ENCODE measurements around the gene DRAXIN.

DRAXIN gene

GRCh38 chr1:11646317-11646716, 45.2 kb upstream of the DRAXIN start:
- no peak for DNase-seq (ENCODE audit: low read depth in 2 of 2)
- TF ChIP-seq CTCF (IDR thresholded peaks at IDR 0.05; ENCODE audit: low read depth, low read length): no peak
- no peak overlapping the region for H3K4me3 ChIP-seq (replicated peaks in 1 of 2; ENCODE audit: low read depth in 2 of 2, low read length in 2 of 2)

GRCh38 chr1:11647333-11647732, 44.2 kb upstream of the DRAXIN start:
- no peak overlapping the region for H3K4me3 ChIP-seq (replicated peaks in 1 of 2; ENCODE audit: low read depth in 2 of 2, low read length in 2 of 2)
- TF ChIP-seq CTCF (IDR thresholded peaks at IDR 0.05; ENCODE audit: low read depth, low read length): no peak
- no peak for DNase-seq (ENCODE audit: low read depth in 2 of 2)

GRCh38 chr1:11648039-11648438, 43.5 kb upstream of the DRAXIN start:
- no peak for TF ChIP-seq CTCF (IDR thresholded peaks at IDR 0.05; ENCODE audit: low read depth, low read length)
- DNase-seq (ENCODE audit: low read depth in 2 of 2): no peak
- no peak overlapping the region for H3K4me3 ChIP-seq (replicated peaks in 1 of 2; ENCODE audit: low read depth in 2 of 2, low read length in 2 of 2)

GRCh38 chr1:11648732-11649158, 42.8 kb upstream of the DRAXIN start:
- no peak overlapping the region for H3K4me3 ChIP-seq (replicated peaks in 1 of 2; ENCODE audit: low read depth in 2 of 2, low read length in 2 of 2)
- no peak for TF ChIP-seq CTCF (IDR thresholded peaks at IDR 0.05; ENCODE audit: low read depth, low read length)
- DNase-seq (ENCODE audit: low read depth in 2 of 2): no peak

GRCh38 chr1:11649237-11649623, 42.3 kb upstream of the DRAXIN start:
- DNase-seq (ENCODE audit: low read depth in 2 of 2): no peak
- H3K4me3 ChIP-seq (replicated peaks in 1 of 2; ENCODE audit: low read depth in 2 of 2, low read length in 2 of 2): no peak overlapping the region
- TF ChIP-seq CTCF (IDR thresholded peaks at IDR 0.05; ENCODE audit: low read depth, low read length): no peak

GRCh38 chr1:11649624-11650330, 41.7 kb upstream of the DRAXIN start:
- no peak overlapping the region for H3K4me3 ChIP-seq (replicated peaks in 1 of 2; ENCODE audit: low read depth in 2 of 2, low read length in 2 of 2)
- no peak for DNase-seq (ENCODE audit: low read depth in 2 of 2)
- no peak for TF ChIP-seq CTCF (IDR thresholded peaks at IDR 0.05; ENCODE audit: low read depth, low read length)

Data from cardiac fibroblast (primary cell).